ENCODE data around the gene NHLH1.
A peak's percentile ranks its signal among the peaks of the same experiment; 100 is the strongest.

The NHLH1 gene

GRCh38 chr1:160366731-160367515 is at the start of gene NHLH1:
TSS of gene NHLH1 (plus strand) at chr1:160367071. CDS start at chr1:160370732, 3,661 bp downstream.
- DNase-seq: no peak

GRCh38 chr1:160322831-160323230 is 44.0 kb upstream of the NHLH1 start:
- DNase-seq: no peak

- DNase-seq: no peak
Measured at GRCh38 chr1:160325252-160325651, 41.6 kb upstream of the NHLH1 start.

GRCh38 chr1:160326418-160326817 is 40.5 kb upstream of the NHLH1 start:
- no peak for DNase-seq

GRCh38 chr1:160328184-160328583 is 38.7 kb upstream of the NHLH1 start:
- DNase-seq: peak in 15 of 56 donors; percentile 9 to 34 (median 21)

GRCh38 chr1:160330119-160330518 is 36.8 kb upstream of the NHLH1 start:
- DNase-seq: no peak

GRCh38 chr1:160332516-160332915 is 34.4 kb upstream of the NHLH1 start:
- no peak for DNase-seq

- DNase-seq: no peak
Measured at GRCh38 chr1:160338580-160338979, 28.3 kb upstream of the NHLH1 start.

- no peak for DNase-seq
Measured at GRCh38 chr1:160340146-160340545, 26.7 kb upstream of the NHLH1 start.

- no peak for DNase-seq
Measured at GRCh38 chr1:160340866-160341265, 26.0 kb upstream of the NHLH1 start.

GRCh38 chr1:160342526-160342925 is 24.3 kb upstream of the NHLH1 start:
- DNase-seq: no peak

GRCh38 chr1:160342953-160343869 is 23.7 kb upstream of the NHLH1 start, which contains the start of the genes COPA and NCSTN:
TSS of gene COPA (minus strand) at chr1:160343250. CDS start at chr1:160343170, 80 bp downstream.
TSS of gene NCSTN (plus strand) at chr1:160343383. CDS start at chr1:160343397, 14 bp downstream.
- DNase-seq: peak in 55 of 56 donors; percentile 38 to 94 (median 85)

- no peak for DNase-seq
Measured at GRCh38 chr1:160344241-160344640, 22.6 kb upstream of the NHLH1 start.

GRCh38 chr1:160344936-160345335 is 21.9 kb upstream of the NHLH1 start:
- DNase-seq: no peak

GRCh38 chr1:160346463-160346862 is 20.4 kb upstream of the NHLH1 start:
- DNase-seq: no peak

GRCh38 chr1:160346958-160347357 is 19.9 kb upstream of the NHLH1 start:
- no peak for DNase-seq

- no peak for DNase-seq
Measured at GRCh38 chr1:160351629-160352028, 15.2 kb upstream of the NHLH1 start.

- no peak for DNase-seq
Measured at GRCh38 chr1:160352555-160352954, 14.3 kb upstream of the NHLH1 start.

GRCh38 chr1:160353223-160353622 is 13.6 kb upstream of the NHLH1 start:
- no peak for DNase-seq

- peak in 4 of 56 donors; percentile 4 to 14 (median 8) for DNase-seq
Measured at GRCh38 chr1:160354388-160354985, 12.4 kb upstream of the NHLH1 start.

- no peak for DNase-seq
Measured at GRCh38 chr1:160357286-160358002, 9.4 kb upstream of the NHLH1 start.

All from nucleus accumbens (tissue), 56 donors.